ENCODE data around the gene ZCCHC7.

The ZCCHC7 gene

DNA sequence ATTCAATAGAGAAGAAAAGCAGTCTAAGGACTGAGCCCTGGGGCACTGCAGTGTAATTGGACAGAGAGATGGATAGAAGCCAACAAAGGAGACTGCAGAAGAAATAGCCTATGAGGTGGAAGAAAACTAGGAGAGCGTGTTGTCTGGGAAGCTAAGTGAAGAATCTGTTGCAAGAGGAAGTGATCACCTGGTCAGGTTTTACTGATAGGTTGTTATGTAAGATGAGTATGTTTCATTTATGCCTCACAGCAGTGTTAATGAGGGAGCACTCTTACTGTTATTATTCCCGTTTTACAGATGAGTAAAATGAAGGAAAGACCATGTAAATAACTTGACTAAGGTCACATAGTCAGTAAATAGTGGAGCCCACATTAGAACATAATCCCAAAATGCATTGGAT is 222.1 kb downstream of the ZCCHC7 start:
- no peak for FAIRE-seq

DNA sequence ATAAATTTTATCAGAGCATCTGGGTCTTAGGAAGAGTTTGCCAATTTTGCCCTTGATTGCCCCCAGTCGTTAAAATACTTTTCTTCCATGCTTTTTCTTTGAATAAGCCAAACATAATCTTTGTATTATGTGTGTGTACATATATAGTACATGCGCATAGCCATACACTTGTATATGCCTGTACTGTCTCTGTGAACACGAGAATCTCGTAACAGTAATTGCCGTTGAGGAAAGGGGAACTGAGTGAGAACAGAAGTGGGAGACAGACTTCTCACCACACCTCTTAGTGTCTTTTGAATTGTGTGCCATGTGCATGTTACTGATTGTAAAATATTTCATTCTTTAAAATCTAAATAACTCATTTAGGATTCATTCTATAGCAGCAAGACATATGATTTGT is 222.5 kb downstream of the ZCCHC7 start:
- no peak for FAIRE-seq

DNA sequence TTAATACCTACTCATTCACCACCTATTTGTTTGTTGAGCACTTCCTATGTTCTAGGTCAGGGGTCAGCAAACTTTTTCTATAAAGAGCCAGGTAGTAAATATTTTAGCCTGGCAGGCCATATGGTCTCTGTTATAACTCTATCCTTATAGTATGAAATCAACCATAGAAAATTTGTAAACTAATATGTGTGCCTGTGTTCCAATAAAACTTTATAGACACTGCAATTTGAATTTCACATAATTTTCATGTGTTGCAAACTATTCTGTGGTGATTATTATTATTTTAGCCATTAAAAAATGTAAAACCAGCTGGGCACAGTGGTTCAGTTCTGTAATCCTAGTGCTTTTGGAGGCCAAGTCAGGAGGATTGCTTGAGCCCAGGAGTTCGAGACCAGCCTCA is 223.3 kb downstream of the ZCCHC7 start:
- no peak for FAIRE-seq

DNA sequence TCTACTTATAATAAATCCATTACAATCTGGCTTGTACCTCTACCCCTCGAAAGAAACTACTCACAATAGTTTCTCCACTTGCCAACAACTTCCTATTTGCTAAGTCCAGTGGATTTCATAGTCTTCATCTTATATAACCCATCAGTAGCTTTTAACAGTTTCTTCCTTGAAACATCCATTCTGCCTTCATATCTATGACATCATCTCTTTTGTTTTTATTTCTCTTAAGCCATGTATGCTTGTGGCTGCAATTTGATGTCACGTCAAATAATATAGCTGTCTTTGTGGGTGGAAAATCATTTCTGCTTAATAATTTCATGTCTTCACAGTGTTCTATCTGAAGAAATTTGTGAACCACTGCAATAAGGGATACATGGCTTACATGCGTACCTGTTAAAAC is 224.7 kb downstream of the ZCCHC7 start:
- no peak for FAIRE-seq

DNA sequence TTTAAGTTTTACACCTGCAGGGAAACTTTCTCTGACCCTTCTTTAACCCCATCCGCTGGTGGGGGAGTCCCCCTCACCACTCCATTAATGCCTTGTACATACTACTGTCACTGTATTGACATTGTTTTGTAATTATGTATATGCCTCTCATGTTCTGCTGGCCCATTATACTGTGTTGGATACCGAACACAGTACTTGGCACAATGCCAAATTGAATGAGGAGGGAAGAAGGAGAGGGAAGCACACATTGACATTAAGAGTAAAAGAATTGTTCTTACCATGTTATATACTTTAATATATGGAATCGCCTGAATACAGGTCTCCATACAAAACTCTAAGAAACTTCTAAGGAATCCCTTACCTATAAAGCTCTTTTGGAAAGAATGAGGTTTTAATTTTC is 228.5 kb downstream of the ZCCHC7 start:
- FAIRE-seq, result no peak

DNA sequence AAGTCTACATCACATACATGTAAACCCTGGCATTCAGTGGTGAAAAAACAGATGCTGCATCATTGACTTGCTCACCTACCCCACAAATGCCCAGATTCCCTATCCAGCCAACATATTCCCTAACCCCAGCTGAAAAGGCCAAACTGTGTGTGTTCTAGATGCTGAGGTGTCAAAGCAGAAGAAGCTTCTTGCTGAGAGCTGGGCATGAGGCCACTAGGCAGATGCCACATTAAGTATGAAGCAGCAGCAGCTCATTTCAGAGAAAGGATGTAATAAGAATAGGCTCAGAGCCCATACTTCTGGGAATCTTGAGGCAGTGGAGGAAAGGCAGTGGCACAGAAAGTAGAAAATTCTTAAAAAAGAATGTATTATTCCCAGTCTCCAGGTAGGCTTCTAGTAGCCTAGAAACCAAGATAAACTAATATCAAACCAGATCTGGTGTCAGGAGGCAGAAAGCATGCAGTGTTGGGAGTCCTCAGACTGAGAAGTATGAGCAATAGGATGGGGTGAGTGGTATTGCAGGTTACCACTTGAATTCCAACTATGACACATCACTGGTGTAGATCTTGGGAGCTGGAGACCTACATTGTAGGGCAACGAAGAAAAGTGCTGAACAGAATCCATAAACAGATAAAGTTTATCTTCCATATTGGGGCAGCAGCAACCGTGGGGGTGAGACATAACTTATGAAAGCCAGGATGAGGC is 230.3 kb downstream of the ZCCHC7 start:
- FAIRE-seq, result no peak

DNA sequence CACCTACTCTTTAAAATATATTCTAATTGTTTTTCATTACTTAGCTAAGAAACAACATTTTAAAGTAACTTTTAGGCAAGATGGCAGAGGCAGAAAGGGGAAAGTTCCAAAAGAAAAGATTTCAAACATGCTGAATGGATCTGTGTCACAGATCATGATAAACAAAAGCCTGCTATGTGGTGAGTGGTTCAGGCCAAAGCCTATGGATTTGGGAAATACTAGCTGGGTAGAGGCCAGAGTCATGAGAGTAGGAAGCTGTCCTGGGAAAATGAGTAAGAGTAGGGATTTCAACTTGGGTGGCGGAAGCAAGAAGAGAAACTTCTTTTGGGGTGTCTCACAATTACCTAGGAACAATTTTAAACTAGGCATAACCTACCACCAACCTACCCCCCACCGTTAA is 233.4 kb downstream of the ZCCHC7 start:
- FAIRE-seq, result no peak

DNA sequence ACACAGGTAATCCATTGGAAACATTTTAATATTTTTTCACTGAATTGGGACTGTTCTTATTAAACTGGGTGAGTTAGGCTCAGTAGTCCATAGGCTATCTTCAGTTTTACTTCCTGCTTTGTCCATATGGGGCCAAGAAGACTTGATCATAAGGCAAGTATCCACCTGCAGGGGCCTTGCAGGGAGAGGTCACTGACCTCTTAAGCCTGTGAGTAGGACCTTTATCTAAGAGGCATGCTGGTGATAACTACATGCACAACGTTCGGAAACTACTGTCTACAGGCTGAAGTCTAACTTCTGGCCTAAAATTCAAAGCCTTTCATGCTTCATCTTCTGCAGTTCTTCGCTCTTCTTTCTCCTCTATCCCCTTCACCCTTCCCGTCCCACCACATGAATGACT is 242.1 kb downstream of the ZCCHC7 start:
- FAIRE-seq, result no peak

DNA sequence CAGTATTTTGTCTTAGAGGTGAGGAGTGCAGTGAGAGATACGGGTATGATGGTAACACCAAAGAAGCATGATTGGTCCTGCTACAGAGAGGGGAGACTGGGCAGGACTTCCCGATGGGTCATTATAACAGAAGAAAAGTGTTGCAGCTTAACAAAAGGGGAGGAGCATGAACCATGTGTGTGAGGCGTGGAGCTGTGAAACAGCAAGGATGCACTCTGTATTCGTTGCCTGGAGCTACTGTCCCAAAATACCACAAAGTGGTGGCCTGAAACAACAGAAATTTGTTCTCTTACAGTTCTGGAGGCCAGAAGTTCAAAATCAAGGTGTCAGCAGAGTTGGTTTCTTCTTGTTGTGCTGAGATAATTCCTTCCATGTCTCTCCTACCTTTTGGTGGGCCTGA is 242.8 kb downstream of the ZCCHC7 start:
- FAIRE-seq, result no peak

DNA sequence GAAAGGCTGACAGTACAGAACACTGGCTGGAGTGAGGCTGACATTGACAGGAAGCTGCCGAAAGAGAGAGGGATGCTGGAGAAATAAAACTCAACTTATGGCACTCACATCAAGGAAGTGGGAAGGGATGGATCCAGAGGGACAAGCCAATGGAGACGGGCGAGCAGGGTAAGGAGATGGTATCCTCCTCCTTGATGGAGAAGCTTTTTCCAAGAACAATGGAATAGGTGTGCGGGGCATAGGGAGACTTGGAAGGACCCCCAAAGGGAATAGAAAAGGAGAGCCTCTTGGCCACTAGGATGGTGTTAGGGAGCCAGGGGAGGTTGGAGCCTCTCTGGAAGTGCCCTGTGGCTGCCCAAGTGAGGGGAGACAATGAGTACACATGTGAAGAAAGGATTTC is 243.8 kb downstream of the ZCCHC7 start:
- FAIRE-seq, result no peak

DNA sequence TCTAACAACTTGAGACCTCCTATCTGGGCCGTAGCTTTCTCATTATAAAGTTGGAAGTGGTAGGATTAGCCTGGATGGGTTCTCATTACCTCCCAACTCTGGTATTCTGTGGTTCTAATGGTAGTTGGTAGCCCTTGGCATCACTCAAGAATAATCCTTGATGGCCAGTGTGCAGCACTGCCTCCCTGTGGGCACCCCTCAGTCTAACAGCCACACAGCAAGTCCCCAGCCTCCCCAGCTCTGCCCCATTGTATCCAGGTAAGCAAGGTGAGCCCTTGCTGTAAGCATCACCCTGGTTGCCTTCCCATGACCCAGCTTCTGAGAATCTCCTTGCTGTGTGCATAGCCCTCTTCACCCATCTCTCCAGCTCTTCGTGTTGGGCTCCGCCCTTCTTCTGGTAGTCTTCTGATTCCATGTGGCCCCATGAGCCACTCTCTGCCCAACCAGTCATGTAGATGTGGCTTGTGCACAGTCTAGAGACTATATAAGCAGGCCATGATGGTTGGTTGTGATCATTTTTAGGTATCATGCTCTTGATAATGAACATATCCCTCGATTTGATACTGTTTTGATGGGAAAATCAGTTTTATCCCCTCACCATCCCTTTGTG is 244.5 kb downstream of the ZCCHC7 start:
- no peak for FAIRE-seq

DNA sequence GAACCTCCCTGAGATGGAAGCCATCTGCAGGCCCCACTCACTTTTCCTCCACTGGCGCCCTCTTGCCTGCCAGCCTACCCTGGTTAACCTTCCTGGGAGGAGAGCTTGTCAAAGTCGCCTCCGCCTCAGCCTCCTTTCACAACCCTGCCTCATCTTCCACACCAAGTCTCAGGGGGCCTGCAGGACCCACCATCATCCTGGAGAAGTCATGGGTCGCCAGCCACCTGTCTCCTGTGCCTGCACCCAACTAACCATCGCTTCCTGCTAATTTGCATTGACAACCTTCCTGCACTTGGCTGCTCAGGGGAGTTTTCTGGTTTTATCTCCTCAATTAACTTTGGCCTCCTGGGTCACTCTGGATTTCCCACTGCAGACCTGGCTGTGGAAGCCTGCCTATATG is 249.3 kb downstream of the ZCCHC7 start:
- FAIRE-seq, result no peak

DNA sequence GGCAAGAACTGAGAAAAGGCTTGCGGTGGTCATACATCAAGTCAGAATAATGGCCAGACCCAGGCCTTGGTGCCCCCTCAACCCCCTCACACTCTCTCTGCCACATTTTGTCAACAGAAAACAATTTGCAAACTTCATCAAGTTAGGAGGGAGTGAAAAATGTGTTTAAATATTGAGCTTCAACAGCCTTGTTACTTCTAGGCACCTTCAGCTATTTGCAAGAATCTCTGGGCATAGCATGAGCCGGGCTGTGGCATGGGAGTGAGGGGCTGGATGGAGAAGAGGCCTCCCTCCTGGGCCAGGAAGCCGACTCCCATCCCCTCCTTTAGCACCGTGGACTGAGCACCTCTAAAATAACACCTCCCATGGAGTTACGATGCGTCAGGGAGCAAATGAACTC is 249.9 kb downstream of the ZCCHC7 start:
- FAIRE-seq, result no peak

DNA sequence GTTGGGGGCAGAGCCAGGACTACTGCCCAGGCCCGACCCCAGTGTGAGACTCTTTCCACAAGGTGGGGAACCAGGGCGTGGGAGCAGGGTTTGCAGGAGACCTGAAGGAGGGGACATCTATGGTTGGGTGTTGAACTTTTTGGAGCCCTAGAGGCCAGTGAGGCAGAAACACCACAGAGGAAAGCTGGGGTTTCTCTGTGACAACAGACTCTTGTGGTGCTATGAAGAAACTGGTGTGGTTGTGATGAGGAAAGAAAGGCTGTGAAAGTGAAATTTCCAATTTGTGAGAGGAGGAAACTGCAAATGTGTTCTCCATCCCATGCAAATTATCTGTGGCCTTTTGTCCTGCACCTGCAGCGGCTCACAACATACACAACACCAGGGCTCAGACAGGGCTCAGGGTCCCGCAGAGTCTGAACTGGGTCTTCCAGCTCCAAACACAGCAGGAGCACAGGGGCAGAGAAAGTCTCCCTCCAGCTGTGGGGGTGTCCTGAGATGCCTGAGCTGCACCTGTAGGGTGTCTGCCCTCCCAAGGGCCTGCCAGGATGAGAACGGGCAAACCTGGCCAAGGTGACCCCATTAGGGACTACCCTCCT is 250.7 kb downstream of the ZCCHC7 start:
- FAIRE-seq, result no peak

DNA sequence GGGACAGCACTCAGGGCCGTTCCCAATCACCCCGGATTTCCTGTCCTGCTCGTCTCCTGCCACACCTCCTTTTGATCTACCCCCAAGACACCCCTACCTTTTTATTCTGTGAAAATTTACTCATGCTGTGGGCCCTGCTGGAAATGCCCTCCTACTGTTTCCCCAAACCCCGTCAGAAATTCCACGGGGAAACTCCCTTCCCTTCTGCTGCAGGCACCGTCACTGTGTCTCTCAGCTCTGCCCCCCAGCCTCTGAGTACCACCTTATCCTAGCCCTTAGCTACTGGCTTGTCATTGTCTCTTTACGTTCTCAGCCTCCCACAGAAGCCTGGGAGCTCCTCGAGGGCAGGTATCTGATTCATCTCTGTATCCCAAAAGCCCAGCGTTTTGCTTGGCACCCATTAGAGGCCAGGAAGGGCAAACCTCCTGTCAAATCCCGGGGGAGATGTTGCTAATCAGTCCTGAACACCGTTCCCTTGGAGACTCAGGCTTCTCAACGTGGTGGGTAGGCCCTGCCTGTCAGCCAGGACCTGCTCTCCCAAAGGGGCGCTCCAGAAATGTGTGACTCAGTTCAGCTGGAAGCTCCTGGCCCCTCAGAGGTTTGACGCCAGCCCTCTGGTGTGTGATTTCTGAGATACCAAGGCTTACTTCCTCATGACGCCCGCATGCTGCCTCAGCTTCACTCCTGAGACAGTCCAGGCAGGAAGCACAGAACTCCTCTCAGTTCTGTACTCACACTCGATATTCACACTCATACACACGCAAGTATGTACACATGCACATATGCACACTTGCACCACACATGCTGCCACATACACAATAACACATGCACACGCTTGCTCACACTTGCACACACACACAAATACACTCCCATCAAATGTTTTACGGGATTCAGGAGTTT is 251.4 kb downstream of the ZCCHC7 start:
- no peak for FAIRE-seq

DNA sequence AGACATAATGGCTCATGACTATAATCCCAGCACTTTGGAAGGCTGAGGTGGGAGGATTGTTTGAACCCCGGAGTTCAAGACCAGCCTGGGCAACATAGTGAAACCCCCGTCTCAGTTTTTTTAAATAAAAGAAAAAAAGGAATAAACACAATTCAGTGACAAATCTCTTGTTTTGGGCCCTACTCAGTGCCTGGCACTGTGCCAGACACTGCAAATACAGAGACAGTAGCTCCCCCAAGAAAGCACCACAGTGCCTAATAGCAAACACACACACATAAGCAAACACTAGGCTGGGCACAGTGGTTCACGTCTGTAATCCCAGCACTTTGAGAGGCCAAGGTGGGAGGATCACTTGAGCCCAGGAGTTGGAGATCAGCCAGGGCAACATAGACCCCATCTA is 252.5 kb downstream of the ZCCHC7 start:
- no peak for FAIRE-seq

DNA sequence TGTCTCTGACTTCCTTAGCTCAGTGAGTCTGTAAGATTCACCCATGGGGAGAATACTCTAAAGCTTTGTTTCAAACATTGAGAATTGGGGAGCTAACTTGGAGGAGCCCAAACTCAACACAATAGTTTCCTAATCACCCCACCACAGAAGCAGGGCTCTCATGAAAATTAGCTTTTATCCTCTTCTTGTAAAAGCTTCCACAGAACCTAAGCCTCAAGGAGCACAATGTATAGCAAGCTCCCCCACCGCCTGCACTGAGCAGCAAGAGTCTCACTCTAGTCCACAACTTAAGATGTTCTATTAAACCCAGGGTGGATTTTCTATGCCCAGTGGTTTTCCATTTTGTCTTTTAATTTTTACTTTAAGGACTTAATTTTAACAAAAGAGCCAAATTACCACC is 253.2 kb downstream of the ZCCHC7 start:
- FAIRE-seq, result no peak

DNA sequence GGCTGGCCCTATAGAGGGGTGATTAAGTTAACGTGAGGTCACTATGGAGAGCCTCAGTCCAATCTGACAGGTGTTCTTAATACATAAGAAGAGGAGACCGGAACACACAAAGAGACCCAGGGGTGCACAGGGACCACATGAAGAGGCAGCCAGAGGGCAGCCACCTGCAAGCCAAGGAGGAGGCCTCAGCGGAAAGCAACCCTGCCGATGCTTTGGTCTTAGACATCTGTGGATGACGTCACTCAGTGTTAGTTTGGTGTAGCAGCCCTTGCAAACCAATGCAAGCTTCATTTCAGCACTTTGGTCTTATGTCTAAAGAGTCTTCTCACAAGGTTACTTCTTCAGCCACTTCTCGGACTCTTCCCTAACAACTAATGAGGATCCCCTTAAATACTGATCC is 254.5 kb downstream of the ZCCHC7 start:
- no peak for FAIRE-seq

DNA sequence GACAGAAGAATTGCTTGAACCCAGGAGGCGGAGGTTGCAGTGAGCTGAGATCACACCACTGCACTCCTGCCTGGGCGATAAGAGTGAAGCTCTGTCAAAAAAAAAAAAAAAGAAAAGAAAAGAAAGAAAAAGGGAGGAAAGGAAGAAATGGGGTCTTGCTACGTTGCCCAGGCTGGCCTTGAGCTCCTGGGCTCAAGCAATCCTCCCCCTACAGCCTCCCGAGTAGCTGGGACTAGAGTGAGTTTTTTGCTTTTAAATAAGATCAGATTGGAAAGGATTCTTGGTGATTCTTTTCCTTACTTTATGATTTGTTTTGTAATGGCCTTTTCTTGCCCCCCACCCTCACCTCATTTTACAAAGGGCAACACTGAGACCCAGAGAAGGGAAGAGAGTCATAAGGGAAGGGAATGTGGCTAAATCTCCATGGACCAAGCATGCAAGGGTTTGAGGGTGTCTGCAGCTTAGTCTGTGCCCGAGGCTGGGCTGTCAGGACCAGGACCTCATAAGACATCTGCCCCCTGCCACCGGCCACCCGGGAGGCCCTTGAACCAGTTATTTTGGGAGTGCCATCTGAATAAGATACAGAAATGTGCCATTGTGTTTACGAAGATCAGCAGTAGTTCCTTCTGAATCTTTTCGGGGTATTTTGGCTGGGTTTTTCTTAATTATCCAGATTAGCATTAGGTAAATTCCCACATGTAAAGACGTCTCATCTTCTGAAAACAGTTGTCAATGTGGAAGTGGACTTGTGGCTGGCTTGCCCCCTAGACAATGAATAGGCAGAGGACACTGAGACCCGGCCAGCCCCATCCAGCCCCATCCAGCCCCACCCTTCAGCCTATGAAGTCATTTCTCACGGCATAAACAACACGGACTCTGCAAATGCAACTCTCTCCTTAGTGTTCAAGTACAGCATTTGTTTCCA is 257.6 kb downstream of the ZCCHC7 start:
- no peak for FAIRE-seq

DNA sequence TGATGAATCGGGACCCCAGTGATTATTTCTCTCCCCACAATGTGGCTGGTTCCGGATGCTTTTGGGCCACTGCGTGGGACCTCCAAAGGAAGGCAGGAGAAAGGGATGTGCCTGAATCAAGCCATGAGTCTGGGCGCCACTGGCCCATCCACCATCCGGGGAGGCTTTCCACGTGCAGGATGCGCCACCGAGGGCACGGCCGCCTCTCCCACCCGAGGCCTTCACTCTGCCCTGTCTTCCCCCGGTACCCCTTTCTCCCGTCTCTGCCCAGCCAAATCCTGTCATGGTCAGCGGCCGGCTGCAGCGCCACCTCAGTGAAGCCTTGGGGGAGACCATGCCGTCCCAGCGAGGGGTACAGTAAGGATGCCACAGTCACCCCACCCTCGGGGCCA is 258.2 kb downstream of the ZCCHC7 start:
- no peak for FAIRE-seq

DNA sequence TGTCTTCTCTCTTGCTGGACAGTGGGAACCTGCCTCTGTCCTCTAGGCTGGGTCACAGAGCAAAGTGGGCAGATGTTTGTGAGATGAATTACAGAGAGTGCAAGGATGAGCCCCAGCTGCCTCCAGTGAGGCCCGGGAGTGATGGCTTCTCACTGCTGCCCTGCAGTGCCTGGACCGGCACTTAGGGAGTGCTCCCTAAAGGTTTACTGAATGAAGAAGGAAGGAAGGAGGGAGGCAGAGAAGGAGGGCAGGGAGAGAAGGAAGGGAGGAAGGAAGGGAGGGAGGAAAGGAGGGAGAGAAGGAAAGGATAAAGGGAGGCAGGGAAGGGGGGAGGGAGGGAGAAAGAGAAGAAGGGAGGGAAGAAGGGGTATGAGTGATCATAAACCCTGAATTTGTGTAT is 259.5 kb downstream of the ZCCHC7 start:
- no peak for FAIRE-seq

DNA sequence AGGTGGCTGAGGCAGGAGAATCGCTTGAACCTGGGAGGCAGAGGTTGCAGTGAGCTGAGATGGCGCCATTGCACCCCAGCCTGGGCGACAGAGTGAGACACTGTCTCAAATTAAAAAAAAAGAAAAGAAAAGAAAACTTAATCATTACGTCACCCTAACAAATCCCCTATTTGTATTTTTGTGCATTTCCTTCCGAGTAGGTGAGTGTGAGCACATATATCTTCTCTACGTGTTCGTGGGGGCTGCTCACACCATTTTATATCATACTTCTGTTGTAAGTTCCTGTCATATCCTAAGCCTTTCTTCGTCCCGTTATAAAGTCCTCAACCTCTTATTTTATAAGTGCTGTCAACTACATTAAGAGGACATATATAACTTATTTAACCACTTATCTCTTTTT is 260.2 kb downstream of the ZCCHC7 start:
- FAIRE-seq, result no peak
